Fibroblast of pulmonary artery (primary cell): Measurements from ENCODE around the gene FAM163A.
"Not testable (repeated sequence)": the region's sequence is repeated elsewhere in the genome, so short reads cannot be mapped to it uniquely, and the experiment has no call there.

Experiments used
- DNase-seq: peaks from one replicate; pipeline ENCODE4 v3.0.0-alpha.2; 2010; ENCODE audit warnings: low read depth
- H3K4me3 ChIP-seq: replicated peaks from 2 replicates; pipeline ENCODE4 v1.5.1; 2011; ENCODE audit warnings: low read depth, mild to moderate bottlenecking, control low read depth, low read length, moderate library complexity
- TF ChIP-seq, protein P1 (sequence below): IDR thresholded peaks from 2 replicates; pipeline ENCODE4 v1.5.1; 2011; ENCODE audit warnings: mild to moderate bottlenecking, control low read depth, low read length, inconsistent platforms; ENCODE audit errors: missing control alignments

FAM163A gene

GRCh38 chr1:179742717-179743678 is at the start of gene FAM163A:
FAM163A (plus strand) TSS chr1:179743291; CDS start chr1:179813098, 69,807 bp downstream.
- TF ChIP-seq, protein P1, sequence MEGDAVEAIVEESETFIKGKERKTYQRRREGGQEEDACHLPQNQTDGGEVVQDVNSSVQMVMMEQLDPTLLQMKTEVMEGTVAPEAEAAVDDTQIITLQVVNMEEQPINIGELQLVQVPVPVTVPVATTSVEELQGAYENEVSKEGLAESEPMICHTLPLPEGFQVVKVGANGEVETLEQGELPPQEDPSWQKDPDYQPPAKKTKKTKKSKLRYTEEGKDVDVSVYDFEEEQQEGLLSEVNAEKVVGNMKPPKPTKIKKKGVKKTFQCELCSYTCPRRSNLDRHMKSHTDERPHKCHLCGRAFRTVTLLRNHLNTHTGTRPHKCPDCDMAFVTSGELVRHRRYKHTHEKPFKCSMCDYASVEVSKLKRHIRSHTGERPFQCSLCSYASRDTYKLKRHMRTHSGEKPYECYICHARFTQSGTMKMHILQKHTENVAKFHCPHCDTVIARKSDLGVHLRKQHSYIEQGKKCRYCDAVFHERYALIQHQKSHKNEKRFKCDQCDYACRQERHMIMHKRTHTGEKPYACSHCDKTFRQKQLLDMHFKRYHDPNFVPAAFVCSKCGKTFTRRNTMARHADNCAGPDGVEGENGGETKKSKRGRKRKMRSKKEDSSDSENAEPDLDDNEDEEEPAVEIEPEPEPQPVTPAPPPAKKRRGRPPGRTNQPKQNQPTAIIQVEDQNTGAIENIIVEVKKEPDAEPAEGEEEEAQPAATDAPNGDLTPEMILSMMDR: no peak
- DNase-seq: no peak
- peak within 1 kb of the TSS; percentile 12 for H3K4me3 ChIP-seq

- not testable (repeated sequence) for DNase-seq, H3K4me3 ChIP-seq
Observed at GRCh38 chr1:179694530-179694929, 48.6 kb upstream of the FAM163A start.

GRCh38 chr1:179702946-179703539 is 40.0 kb upstream of the FAM163A start:
- H3K4me3 ChIP-seq: no peak overlapping the region
- TF ChIP-seq, protein P1: no peak
- DNase-seq: no peak

DNA sequence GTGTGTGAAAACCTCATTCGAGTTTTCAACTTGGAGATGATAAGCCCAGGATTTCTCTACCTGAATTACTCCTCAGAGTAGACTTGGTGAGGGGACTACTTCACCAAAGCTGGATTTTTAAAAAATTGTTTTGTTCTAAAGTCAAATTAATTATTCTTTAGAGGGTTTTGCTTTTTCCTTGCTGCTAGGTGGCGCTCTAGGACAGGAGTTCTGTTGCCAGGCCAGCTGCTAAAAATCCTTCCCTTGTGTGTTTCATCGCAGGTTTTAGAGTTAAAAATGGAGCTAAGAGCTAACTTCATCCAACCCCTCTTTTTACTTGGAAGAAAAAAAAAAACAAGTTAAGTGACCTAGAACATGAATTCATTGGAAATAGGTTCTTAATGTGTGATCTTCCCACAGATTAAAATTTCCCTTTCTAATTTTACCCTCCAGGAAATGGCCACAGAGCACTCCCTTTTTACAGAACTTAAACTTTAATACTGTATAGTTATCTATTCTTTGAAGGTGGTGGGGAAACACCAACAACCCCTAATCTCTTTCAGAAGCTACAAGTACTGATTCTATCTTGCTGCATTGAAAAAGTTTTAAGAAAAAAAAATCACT is 36.7 kb upstream of the FAM163A start:
- TF ChIP-seq, protein P1: peak; percentile 71
- DNase-seq: peak; percentile 85
- no peak overlapping the region for H3K4me3 ChIP-seq

DNA sequence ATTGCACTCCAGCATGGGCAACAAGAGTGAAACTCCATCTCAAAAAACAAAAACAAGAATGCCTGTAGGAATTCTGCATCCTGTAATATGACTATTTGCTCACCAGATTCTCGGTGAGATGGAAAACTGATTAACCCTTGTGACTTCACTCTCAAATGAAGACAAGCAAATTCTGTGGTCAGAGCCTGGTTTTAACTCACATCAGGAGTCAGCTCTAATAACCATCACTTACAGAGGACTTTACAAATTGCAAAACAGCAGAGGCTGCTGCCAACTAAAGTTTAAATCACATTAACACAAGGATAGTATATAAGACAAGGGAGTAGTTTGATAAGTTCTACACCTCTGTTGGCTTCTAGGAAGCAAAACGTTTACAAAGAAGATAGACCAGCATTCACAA is 35.7 kb upstream of the FAM163A start:
- no peak overlapping the region for H3K4me3 ChIP-seq
- DNase-seq: peak; percentile 18
- TF ChIP-seq, protein P1: no peak

GRCh38 chr1:179708434-179709195 is 34.5 kb upstream of the FAM163A start:
- DNase-seq: peak; percentile 66
- TF ChIP-seq, protein P1: no peak
- H3K4me3 ChIP-seq: no peak overlapping the region
